Measurements from ENCODE around the gene PSMA7. TPM values are rescaled to one million over a fixed set of nuclear protein-coding genes. Genes with fewer than 3 reads are reported as not detected.
A peak's percentile ranks its signal among the peaks of the same experiment; 100 is the strongest.

PSMA7 gene
- total RNA-seq: 208 and 215 TPM in 2 replicates

DNA sequence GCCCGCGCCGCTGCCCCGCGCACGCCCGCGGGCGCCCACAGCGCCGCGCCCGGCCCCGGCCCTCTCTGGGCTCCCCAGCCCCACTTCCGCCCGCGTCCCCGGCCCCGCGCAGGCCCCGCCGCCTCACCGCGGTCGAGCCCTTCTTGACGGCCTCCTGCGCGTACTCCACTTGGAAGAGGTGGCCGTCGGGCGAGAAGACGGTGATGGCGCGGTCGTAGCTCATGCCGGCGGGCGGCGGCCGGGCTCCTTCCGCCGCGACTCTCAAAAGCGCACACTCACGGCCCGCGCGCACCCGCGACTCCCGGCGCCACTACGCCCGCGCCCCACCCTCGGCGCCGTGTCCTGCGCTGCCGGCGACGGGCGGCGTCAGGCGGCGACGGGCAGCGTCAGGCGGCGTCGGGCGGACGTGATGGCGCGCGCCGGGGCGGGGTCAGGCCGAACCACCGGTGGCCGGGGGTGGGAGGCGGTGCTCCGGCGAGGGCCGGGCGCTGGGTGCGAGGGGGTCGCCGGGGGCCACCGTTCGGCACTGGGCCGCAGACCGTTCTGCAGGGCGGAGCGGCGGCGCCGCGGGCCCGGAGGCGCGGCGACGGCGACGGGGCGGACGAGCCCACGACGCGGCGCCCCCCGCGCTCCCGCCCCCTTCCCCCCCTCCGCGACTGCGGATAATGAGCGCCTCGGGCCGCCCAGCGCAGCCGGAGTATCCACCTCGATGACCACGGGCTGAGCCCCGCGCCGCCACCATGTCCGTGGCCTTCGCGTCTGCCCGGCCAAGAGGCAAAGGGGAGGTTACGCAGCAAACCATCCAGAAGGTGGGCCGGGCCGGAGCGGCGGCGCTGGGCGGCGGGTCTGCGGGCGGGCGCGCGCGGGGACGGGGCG is at the start of gene PSMA7, which contains the start of gene SS18L1:
Gene PSMA7, minus strand, starts transcription at position 314 of the 876 bp plus-strand sequence. Its CDS starts 91 bp downstream, at position 223.
Gene SS18L1, plus strand, starts transcription at position 689 of the 876 bp plus-strand sequence. Its CDS starts 52 bp downstream, at position 741.
- H3K27ac ChIP-seq (ENCODE audit: low read depth, low read length): peak within 1 kb of the TSS; percentile 69
- H3K4me1 ChIP-seq (ENCODE audit: insufficient read depth, low read length): peaks cover 24% of the 10 kb centered on the region
- TF ChIP-seq, protein P1, sequence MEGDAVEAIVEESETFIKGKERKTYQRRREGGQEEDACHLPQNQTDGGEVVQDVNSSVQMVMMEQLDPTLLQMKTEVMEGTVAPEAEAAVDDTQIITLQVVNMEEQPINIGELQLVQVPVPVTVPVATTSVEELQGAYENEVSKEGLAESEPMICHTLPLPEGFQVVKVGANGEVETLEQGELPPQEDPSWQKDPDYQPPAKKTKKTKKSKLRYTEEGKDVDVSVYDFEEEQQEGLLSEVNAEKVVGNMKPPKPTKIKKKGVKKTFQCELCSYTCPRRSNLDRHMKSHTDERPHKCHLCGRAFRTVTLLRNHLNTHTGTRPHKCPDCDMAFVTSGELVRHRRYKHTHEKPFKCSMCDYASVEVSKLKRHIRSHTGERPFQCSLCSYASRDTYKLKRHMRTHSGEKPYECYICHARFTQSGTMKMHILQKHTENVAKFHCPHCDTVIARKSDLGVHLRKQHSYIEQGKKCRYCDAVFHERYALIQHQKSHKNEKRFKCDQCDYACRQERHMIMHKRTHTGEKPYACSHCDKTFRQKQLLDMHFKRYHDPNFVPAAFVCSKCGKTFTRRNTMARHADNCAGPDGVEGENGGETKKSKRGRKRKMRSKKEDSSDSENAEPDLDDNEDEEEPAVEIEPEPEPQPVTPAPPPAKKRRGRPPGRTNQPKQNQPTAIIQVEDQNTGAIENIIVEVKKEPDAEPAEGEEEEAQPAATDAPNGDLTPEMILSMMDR (IDR thresholded peaks at IDR 0.05; ENCODE audit: extremely low read depth, low read depth, low read length): no peak
- no peaks in the 10 kb centered on the region for H3K27me3 ChIP-seq (ENCODE audit: insufficient read depth, low read length)
- H4K20me1 ChIP-seq (ENCODE audit: insufficient read depth, low read length): peaks cover 77% of the 10 kb centered on the region
- H3K36me3 ChIP-seq (ENCODE audit: insufficient read depth, low read length): peaks cover 28% of the 10 kb centered on the region
- peak within 1 kb of the TSS; percentile 85 for H3K4me3 ChIP-seq (ENCODE audit: insufficient read depth, low read length)
- H3K4me2 ChIP-seq (ENCODE audit: insufficient read depth, low read length): peak within 1 kb of the TSS; percentile 93
- no peaks in the 10 kb centered on the region for H3K9me3 ChIP-seq (ENCODE audit: low read depth, low read length)
- H2AFZ ChIP-seq (ENCODE audit: low read length): peak within 1 kb of the TSS; percentile 41
- peaks cover 88% of the 10 kb centered on the region for H3K79me2 ChIP-seq (ENCODE audit: insufficient read depth, low read length)
- DNase-seq (ENCODE audit: insufficient read length, low spot score, missing footprints): peak; percentile 100

DNA sequence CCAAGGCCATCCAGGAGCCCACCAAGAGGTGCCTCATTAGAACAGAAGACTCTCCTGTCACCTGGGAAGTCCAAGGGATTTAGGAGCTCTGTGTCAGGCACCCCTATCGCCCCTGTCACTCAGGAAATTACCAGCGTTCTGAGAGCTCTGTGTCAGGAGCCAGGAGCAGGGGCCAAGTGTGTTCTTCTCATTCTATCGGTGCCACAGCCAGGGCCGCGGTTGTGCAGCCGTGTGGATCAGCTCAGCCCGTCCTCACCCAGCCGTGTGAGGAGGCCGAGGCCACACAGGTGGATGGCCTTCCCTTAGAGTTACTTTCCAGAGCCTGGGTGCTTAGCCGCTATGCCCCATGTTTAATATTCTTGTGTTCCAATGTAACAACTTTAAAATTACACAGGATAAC is 49.4 kb upstream of the PSMA7 start:
- H3K36me3 ChIP-seq (ENCODE audit: insufficient read depth, low read length): peaks cover 35% of the 10 kb centered on the region
- H3K4me2 ChIP-seq (ENCODE audit: insufficient read depth, low read length): no peak overlapping the region
- H3K27ac ChIP-seq (ENCODE audit: low read depth, low read length): no peak overlapping the region
- H3K79me2 ChIP-seq (ENCODE audit: insufficient read depth, low read length): peaks cover 72% of the 10 kb centered on the region
- H3K4me3 ChIP-seq (ENCODE audit: insufficient read depth, low read length): no peak overlapping the region
- H3K9me3 ChIP-seq (ENCODE audit: low read depth, low read length): no peaks in the 10 kb centered on the region
- H3K27me3 ChIP-seq (ENCODE audit: insufficient read depth, low read length): no peaks in the 10 kb centered on the region
- TF ChIP-seq, protein P1 (IDR thresholded peaks at IDR 0.05; ENCODE audit: extremely low read depth, low read depth, low read length): no peak
- peaks cover 4% of the 10 kb centered on the region for H3K4me1 ChIP-seq (ENCODE audit: insufficient read depth, low read length)
- DNase-seq (ENCODE audit: insufficient read length, low spot score, missing footprints): no peak
- H4K20me1 ChIP-seq (ENCODE audit: insufficient read depth, low read length): peaks cover 23% of the 10 kb centered on the region
- H2AFZ ChIP-seq (ENCODE audit: low read length): no peak overlapping the region

DNA sequence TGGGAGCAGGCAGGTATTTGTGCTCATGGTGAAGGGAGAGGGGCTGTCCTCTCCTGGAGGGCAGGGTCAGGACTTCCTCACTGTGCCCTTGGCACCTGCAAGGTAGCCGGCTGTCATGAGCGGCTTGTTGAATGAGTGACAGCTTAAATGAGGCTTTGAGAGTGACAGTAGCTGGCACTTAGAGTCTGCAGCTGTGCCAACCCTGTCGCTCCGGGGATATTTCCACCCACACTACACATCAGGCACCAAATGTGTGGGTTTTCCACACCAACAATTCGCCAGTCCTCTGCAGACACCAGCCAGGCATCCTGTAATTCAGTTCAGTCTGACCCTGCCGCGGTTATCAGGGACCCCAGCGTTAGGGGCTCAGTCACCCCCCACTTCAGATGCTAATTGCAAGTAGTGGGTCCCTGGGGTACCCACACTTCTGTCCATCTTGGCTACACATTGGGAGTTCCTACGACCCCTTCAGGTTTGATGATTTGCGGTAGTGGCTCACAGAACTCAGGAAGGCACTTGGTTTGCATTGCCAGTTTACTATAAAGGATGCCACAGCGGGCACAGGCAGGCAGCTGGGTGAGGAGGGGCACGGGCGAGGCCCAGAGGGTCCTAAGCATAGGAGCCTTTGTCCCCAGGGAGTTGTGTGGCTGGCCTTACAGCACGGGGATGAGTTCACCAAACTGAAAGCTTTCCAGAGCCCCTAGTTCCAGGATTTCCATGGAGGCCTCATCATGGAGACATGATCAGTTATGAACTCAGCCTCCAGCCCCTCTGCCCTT is 48.8 kb upstream of the PSMA7 start:
- Histone ChIP-seq H3K36me3 (ENCODE audit: insufficient read depth, low read length) (peaks cover 30% of the 10 kb centered on the region), H3K27ac (ENCODE audit: low read depth, low read length) (no peak overlapping the region), H3K27me3 (ENCODE audit: insufficient read depth, low read length) (no peaks in the 10 kb centered on the region), H3K79me2 (ENCODE audit: insufficient read depth, low read length) (peaks cover 79% of the 10 kb centered on the region), H4K20me1 (ENCODE audit: insufficient read depth, low read length) (peaks cover 23% of the 10 kb centered on the region), H3K4me1 (ENCODE audit: insufficient read depth, low read length) (peaks cover 10% of the 10 kb centered on the region), H3K4me3 (ENCODE audit: insufficient read depth, low read length) (no peak overlapping the region), H3K4me2 (ENCODE audit: insufficient read depth, low read length) (no peak overlapping the region), H3K9me3 (ENCODE audit: low read depth, low read length) (no peaks in the 10 kb centered on the region), H2AFZ (ENCODE audit: low read length) (no peak overlapping the region)
- DNase-seq (ENCODE audit: insufficient read length, low spot score, missing footprints): peak; percentile 26
- TF ChIP-seq, protein P1 (IDR thresholded peaks at IDR 0.05; ENCODE audit: extremely low read depth, low read depth, low read length): no peak

Measured in osteoblast (primary cell).